GM08714 (cell line): ENCODE data around the gene FLT4.

ENCODE experiments used
- H3K4me3 ChIP-seq: fragments of 200-500 bp; sonication (Bioruptor generic); 2 replicates; pipeline ENCODE4 v1.5.1; 2014; ENCODE audit warnings: mild to moderate bottlenecking, low read length, inconsistent platforms
- ZNF274 ChIP-seq: IDR thresholded peaks from 2 replicates; pipeline ENCODE4 v1.6.1; 2012; ENCODE audit warnings: mild to moderate bottlenecking, low read depth, low read length

The FLT4 gene

DNA sequence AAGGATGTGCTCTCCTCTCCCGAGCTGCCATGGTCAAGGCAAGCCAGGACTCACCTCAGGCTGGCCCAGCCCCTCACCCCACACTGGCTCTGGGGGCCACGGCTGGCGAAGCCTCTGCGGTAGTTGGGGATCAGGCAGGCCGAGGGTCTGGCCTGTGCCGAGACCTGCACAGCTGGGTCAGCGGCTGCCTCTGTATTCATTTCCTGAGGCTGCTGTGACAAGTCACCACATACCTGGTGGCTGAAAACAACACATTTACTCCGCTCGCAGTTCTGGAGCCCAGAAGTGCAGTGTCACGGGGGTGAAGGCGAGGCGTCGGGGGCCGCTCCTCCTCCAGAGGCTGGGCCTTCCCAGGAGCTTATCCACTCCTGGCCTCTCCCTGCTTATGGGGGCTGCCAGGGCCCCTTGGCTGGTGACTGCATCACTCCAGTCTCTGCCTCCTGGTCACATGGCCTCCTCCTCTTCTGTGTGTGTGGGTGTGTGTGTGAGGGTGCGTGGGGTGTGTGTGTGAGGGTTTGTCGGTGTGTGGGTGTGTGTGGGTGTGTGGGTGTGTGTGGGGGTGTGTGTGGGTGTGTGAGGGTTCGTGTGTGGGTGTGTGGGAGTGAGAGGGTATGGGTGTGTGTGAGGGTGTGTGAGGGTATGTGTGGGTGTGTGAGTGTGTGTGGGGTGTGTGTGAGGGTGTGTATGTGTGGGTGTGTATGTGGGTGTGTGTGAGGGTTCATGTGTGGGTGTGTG is 54.9 kb downstream of the FLT4 start:
- no peak for TF ChIP-seq ZNF274
- no peak overlapping the region for H3K4me3 ChIP-seq

GRCh38 chr5:180593446-180594206 is 55.8 kb downstream of the FLT4 start:
- H3K4me3 ChIP-seq, result no peak overlapping the region
- TF ChIP-seq ZNF274, result no peak

GRCh38 chr5:180592176-180592575 is 57.2 kb downstream of the FLT4 start:
- no peak overlapping the region for H3K4me3 ChIP-seq
- TF ChIP-seq ZNF274, result no peak

DNA sequence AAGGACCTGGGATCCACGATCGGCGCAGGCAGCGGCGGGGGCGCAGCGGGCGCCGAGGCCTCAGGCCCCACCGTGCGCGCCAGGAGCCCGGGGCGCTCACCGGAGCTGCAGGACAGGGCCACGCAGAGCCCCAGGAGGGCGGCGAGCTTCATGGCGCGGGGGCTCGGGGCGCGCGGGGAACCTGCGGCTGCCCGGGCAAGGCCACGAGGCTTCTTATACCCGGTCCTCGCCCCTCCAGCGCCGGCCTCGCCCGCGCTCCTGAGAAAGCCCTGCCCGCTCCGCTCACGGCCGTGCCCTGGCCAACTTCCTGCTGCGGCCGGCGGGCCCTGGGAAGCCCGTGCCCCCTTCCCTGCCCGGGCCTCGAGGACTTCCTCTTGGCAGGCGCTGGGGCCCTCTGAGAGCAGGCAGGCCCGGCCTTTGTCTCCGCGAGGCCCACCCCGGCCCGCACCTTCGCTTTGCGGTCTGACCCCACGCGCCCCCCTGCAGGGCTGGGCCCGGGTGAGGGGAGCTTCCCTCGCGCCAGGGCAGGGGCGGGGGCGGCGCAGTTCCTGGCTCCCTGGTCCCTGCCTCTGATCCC is 58.0 kb downstream of the FLT4 start, which contains the start of gene SCGB3A1:
SCGB3A1 (minus strand) TSS at position 189 of the 577 bp plus-strand sequence; CDS start at position 152, 37 bp downstream.
- no peak for TF ChIP-seq ZNF274
- H3K4me3 ChIP-seq, result peak within 1 kb of the TSS; percentile 6; the same call in 1 of the 2 replicates

DNA sequence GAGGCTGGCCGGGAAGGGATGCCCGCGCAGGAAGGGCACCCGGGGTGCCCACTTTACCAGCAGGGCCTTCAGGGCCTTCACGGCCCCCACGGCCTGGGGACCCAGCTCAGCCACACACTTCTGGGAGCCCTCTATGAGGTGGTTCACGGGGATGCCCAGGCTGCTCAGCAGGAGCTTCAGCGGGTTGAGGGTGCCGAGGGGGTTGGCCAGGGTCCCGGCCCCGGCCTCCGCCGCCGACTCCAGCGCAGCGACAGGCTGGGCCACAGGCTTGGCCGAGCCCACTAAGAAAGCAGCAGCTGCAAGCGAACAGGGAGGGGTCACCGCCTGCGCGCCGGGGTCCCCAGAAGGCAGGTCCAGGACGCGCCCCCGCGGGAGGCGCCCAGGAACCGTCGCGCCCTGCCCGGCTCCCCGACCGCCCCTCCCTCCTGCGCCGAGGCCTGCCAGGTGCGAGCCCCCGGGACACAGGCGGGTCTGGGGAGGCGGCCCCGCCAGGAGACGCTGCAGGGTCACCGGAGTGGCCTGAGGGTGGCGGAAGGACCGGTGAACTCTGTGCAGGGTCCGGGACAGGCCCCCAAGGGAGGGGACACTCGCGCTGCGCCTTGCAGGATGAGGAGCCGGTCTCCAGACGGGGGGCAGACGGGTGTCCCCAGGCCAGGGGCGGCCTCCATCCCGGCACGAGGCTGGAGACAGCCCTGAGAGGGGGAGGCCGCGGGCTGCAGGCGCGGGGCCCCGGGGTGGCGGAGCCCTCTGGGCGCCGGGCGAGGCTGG is 58.7 kb downstream of the FLT4 start:
- peak overlapping the region; percentile 6; the same call in 1 of the 2 replicates for H3K4me3 ChIP-seq
- TF ChIP-seq ZNF274, result no peak

DNA sequence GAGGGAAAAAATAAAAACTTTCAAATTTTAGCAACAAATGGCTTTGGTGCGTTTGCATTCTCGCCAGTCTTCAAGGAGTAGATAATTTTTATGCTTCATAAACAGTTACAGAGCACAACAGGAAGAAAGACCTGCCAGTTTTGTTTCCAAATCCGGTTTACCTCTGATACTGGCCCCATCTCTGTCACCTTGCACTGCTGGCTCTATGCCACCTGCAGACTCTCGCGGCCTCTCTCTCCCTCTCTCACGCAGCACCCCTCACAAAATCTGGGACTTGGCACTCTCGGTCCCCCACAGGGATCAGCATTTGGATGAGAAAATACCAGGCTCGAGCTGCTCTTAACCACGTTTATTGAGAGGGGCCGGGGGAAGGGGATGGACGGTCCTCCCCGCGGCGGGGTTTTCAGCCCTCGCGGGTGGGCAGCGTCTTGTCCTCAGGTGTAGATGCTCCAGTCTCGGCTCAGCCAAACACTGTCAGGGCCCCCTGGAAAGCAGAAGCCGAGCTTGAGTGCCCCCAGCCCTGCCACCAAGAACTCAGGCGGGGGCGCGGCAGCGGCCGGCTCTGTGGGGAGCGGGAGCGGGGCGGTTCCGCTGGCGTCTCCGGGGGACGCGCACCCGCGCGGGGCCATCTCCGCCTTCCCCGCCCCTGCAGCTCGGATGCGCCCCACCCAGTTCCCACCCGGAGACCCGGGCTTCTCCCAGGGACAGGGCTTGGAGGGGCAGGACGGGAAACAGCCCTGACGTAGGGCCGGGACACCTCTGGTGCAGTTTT is 59.4 kb downstream of the FLT4 start:
- peak overlapping the region; percentile 6; the same call in 1 of the 2 replicates for H3K4me3 ChIP-seq
- TF ChIP-seq ZNF274, result no peak

DNA sequence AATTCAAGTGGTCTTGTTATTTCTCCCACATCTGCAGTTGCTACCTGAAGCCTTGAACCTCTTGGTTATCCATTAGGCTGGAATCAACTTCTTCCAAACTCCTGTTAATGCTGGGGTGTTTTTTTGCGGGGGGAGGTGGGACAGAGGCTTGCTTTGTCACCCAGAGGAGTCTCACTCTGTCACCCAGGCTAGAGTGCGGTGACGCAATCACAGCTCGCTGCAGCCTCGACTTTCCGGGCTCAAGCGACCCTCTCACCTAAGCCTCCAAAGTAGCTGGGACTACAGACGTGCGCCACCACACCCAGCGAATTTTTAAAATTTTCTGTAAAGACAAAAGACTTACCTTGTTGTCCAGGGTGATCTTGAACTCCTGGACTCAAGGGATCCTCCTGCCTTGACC is 62.5 kb downstream of the FLT4 start:
- no peak for TF ChIP-seq ZNF274
- no peak overlapping the region for H3K4me3 ChIP-seq

- no peak for TF ChIP-seq ZNF274
- no peak overlapping the region for H3K4me3 ChIP-seq
Measured at GRCh38 chr5:180586204-180586603, 63.2 kb downstream of the FLT4 start.

GRCh38 chr5:180583738-180584137 is 65.7 kb downstream of the FLT4 start:
- H3K4me3 ChIP-seq, result no peak overlapping the region
- no peak for TF ChIP-seq ZNF274

- no peak for TF ChIP-seq ZNF274
- H3K4me3 ChIP-seq, result no peak overlapping the region
Measured at GRCh38 chr5:180580681-180581080, 68.7 kb downstream of the FLT4 start.

GRCh38 chr5:180575571-180575970 is 73.8 kb downstream of the FLT4 start:
- H3K4me3 ChIP-seq, result no peak overlapping the region
- no peak for TF ChIP-seq ZNF274

DNA sequence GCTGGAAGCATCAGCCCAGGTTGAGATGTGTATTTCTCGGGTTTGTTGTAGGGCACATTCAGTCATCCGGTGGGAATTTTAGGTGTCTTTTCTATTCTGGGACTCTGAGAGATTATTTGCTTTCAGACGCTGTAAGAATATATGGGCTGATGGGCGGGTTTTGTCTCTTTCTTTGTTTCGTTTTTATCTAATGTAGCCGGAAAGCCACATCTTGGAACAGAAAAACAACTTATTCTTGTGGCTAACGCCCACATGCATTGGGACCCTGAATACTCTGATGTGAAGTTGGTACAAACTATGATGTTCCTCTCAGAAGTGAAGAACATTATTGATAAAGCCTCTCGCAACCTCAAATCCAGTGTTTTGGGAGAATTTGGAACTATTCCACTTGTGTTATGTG is 80.5 kb downstream of the FLT4 start:
- H3K4me3 ChIP-seq, result no peak overlapping the region
- TF ChIP-seq ZNF274, result no peak

DNA sequence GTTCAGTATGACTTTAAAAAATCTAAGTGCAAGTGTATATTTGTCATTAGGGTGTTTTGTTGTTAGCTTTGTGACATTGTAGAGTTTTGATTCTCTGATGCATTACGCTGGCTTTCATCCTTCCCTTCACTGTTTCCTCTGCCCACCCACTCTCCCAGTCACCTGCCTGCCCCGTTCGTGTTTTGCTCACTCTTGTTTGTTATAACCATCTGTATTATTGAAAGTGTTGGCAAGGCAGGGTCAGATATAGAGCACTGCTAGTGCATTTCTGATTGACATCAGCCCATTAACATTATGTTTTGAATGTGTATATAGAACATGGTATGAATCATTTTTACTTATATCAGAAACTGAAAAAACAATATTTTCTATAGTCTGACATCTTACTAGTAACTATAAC is 85.4 kb downstream of the FLT4 start:
- no peak for TF ChIP-seq ZNF274
- H3K4me3 ChIP-seq, result no peak overlapping the region
